Activated T-helper 1 cell treated with anti-CD3 and anti-CD28 coated beads, Interleukin-2, amount 50 U/mL, for 16 hours (primary cell): ENCODE data around the gene GTPBP2.

Source experiments
- DNase-seq, 2 donors: peaks; one replicate each; pipeline ENCODE4 v3.0.0-alpha.2; 2020; ENCODE audit warnings: low read depth in 1 of 2, low spot score in 1 of 2

Gene GTPBP2

GRCh38 chr6:43579171-43579570, 49.9 kb downstream of the GTPBP2 start:
- no peak for DNase-seq

GRCh38 chr6:43578748-43579147, 50.3 kb downstream of the GTPBP2 start:
- no peak for DNase-seq

GRCh38 chr6:43575772-43576551, 53.1 kb downstream of the GTPBP2 start, which contains the start of the genes POLH and XPO5:
Gene POLH (plus strand): TSS chr6:43576185. CDS start chr6:43582320, 6,135 bp downstream.
Gene XPO5 (minus strand): TSS chr6:43576038. CDS start chr6:43575864, 174 bp downstream.
- DNase-seq: peak; percentile 78 to 89

GRCh38 chr6:43575105-43575771, 53.8 kb downstream of the GTPBP2 start:
- DNase-seq: no peak

GRCh38 chr6:43572015-43572414, 57.0 kb downstream of the GTPBP2 start:
- DNase-seq: no peak

GRCh38 chr6:43570876-43571441, 58.1 kb downstream of the GTPBP2 start:
- DNase-seq: no peak
